HepG2 (cell line): ENCODE results near the gene MC1R. TPM values are rescaled to one million over a fixed set of nuclear protein-coding genes. Genes with fewer than 3 reads are reported as not detected.

ENCODE experiments used
- BORCS8-MEF2B ChIP-seq: sonication (generic); formaldehyde crosslinking; IDR thresholded peaks from 2 replicates; pipeline ENCODE4 v1.8.0; 2022; ENCODE audit warnings: mild to moderate bottlenecking, missing genetic modification reagents
- FLYWCH1 ChIP-seq: sonication (generic); formaldehyde crosslinking; IDR thresholded peaks from 2 replicates; pipeline ENCODE4 v1.8.1; 2023; ENCODE audit warnings: mild to moderate bottlenecking, missing genetic modification reagents
- FOSL2 ChIP-seq: sonication (generic); formaldehyde crosslinking; IDR thresholded peaks from 2 replicates; pipeline ENCODE4 v1.4.0; 2020; ENCODE audit warnings: missing genetic modification reagents
- HOXA3 ChIP-seq: sonication (generic); formaldehyde crosslinking; IDR thresholded peaks from 2 replicates; pipeline ENCODE4 v1.5.0; 2020; ENCODE audit warnings: missing genetic modification reagents
- KDM3A ChIP-seq: IDR thresholded peaks from 2 replicates; pipeline ENCODE4 v1.6.1; 2018; ENCODE audit warnings: low read depth, missing compliant biosample characterization
- KLF16 ChIP-seq, 2 experiments: sonication (generic) in 1 of 2; formaldehyde crosslinking in 1 of 2; IDR thresholded peaks; 2 replicates each; pipeline versions ENCODE4 v1.6.1 to v1.8.0; 2016 to 2023; ENCODE audit warnings: missing genetic modification reagents in 2 of 2, missing compliant biosample characterization in 1 of 2
- POLR2G ChIP-seq: fragments of 200-400 bp; formaldehyde crosslinking; IDR thresholded peaks from 2 replicates; pipeline ENCODE4 v1.6.1; 2018; ENCODE audit warnings: mild to moderate bottlenecking, low read depth, low read length, moderate library complexity
- SAFB2 ChIP-seq: sonication (generic); formaldehyde crosslinking; IDR thresholded peaks from 2 replicates; pipeline ENCODE4 v1.5.1; 2020; ENCODE audit warnings: missing genetic modification reagents, low read depth, mild to moderate bottlenecking, borderline replicate concordance
- ZNF253 ChIP-seq: sonication (generic); formaldehyde crosslinking; IDR thresholded peaks from 2 replicates; pipeline ENCODE4 v1.8.0; 2022; ENCODE audit warnings: mild to moderate bottlenecking, missing genetic modification reagents, borderline replicate concordance
- polyA plus RNA-seq, 8 experiments: library from polyadenylated mRNA; depleted of rRNA in 3 of 8; stranded (reverse) in 7 of 8; unstranded in 1 of 8; fragments of >200 nt; fragmentation: Illumina TruSeq in 4 of 8; extraction: Trizol in 4 of 8; gene quantifications; 2 replicates each; pipeline versions ENCODE4 v1.2.1 to v1.2.3, GENCODE V29; 2011 to 2016; ENCODE audit warnings: low read depth in 4 of 8, missing spikeins in 1 of 8, mixed read lengths in 1 of 8; ENCODE audit not compliant: insufficient read depth in 1 of 8
- total RNA-seq, 5 experiments: library from RNA; depleted of rRNA; stranded (reverse); fragments of >200 nt; fragmentation: Illumina TruSeq; extraction: Trizol; gene quantifications; 2 replicates each; pipeline ENCODE4 v1.2.3, GENCODE V29; 2016; ENCODE audit warnings: low read depth in 1 of 5
- TF ChIP-seq, protein P1 (sequence below): sonication (generic); formaldehyde crosslinking; IDR thresholded peaks from 2 replicates; pipeline ENCODE4 v1.8.0; 2022; ENCODE audit warnings: mild to moderate bottlenecking, missing genetic modification reagents; ENCODE audit not compliant: insufficient replicate concordance
- TF ChIP-seq, protein P2 (sequence below): sonication (generic); formaldehyde crosslinking; IDR thresholded peaks from 2 replicates; pipeline ENCODE4 v1.4.0; 2020; ENCODE audit warnings: mild to moderate bottlenecking, missing genetic modification reagents
- TF ChIP-seq, protein P3 (sequence below): sonication (generic); formaldehyde crosslinking; IDR thresholded peaks from 2 replicates; pipeline ENCODE4 v1.8.0; 2022; ENCODE audit warnings: missing genetic modification reagents, mild to moderate bottlenecking, inconsistent platforms, borderline replicate concordance

The MC1R gene
- total and polyA plus RNA-seq, 2 of the 13 experiments (the other 11 are each of a cell fraction or from before 2014, with no cell fraction given) = 9.1 to 14.8 TPM

DNA sequence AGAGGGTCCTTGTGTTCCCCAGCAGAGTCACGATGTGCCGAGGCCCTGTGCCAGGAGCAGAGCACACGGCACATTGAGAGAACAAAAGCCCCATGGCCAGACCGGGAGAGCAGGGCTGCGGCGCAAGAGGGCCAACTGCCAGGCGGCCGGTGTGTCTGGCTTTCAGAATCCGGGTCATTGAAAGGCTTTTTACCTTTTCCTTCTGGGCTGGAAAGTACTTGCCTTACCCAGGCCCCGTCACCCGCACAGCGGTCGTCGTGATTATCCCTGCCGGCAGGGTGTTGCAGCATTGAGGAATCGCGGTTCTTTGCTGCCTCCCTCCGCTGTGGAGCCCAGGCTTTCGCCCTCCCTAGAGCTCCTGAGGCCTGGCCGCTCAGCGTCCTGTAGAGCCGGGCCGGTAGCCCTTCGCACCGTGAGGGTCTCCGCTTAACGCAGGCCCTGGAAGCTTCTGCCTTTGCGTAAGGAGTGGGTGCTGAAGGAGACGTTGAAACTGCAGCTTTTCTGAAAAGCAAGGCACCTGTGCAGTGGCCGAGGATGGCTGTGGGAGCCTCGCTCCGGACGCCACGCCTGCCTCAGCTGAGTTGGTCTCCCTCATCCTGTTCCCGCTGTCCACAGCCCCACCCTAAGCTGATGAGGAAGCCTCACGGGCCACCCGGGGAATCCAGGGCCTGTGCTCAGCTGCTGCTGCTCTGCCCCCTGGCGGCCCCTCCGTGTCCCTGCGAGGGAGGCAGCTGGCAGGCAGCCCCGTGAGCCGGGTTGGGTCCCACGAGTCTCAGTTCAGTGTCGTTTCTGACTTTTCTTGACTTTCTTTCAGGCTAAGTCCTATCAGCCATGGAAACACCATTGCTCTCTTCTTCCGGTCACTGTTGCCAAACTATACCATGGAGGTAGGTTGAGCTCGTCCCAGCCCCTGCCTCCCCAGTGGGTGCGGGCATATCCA lies 8.6 kb upstream of the MC1R start (continued):
- no peak for TF ChIP-seq FLYWCH1 (CRISPR knock-in tag)
- TF ChIP-seq POLR2G = peak; percentile 61; the same call in 1 of the 2 replicates
- TF ChIP-seq ZNF253 (CRISPR knock-in tag) = 0 out of 2 replicates have a peak, but pooled peaks have one; percentile 39
- peak; percentile 15; the same call in 1 of the 2 replicates for TF ChIP-seq BORCS8-MEF2B (CRISPR knock-in tag)
- TF ChIP-seq, protein P1, sequence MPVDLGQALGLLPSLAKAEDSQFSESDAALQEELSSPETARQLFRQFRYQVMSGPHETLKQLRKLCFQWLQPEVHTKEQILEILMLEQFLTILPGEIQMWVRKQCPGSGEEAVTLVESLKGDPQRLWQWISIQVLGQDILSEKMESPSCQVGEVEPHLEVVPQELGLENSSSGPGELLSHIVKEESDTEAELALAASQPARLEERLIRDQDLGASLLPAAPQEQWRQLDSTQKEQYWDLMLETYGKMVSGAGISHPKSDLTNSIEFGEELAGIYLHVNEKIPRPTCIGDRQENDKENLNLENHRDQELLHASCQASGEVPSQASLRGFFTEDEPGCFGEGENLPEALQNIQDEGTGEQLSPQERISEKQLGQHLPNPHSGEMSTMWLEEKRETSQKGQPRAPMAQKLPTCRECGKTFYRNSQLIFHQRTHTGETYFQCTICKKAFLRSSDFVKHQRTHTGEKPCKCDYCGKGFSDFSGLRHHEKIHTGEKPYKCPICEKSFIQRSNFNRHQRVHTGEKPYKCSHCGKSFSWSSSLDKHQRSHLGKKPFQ (CRISPR knock-in tag) = peak; percentile 5
- TF ChIP-seq HOXA3 (CRISPR knock-in tag) = peak; percentile 53; the same call in 1 of the 2 replicates
- TF ChIP-seq, protein P2, sequence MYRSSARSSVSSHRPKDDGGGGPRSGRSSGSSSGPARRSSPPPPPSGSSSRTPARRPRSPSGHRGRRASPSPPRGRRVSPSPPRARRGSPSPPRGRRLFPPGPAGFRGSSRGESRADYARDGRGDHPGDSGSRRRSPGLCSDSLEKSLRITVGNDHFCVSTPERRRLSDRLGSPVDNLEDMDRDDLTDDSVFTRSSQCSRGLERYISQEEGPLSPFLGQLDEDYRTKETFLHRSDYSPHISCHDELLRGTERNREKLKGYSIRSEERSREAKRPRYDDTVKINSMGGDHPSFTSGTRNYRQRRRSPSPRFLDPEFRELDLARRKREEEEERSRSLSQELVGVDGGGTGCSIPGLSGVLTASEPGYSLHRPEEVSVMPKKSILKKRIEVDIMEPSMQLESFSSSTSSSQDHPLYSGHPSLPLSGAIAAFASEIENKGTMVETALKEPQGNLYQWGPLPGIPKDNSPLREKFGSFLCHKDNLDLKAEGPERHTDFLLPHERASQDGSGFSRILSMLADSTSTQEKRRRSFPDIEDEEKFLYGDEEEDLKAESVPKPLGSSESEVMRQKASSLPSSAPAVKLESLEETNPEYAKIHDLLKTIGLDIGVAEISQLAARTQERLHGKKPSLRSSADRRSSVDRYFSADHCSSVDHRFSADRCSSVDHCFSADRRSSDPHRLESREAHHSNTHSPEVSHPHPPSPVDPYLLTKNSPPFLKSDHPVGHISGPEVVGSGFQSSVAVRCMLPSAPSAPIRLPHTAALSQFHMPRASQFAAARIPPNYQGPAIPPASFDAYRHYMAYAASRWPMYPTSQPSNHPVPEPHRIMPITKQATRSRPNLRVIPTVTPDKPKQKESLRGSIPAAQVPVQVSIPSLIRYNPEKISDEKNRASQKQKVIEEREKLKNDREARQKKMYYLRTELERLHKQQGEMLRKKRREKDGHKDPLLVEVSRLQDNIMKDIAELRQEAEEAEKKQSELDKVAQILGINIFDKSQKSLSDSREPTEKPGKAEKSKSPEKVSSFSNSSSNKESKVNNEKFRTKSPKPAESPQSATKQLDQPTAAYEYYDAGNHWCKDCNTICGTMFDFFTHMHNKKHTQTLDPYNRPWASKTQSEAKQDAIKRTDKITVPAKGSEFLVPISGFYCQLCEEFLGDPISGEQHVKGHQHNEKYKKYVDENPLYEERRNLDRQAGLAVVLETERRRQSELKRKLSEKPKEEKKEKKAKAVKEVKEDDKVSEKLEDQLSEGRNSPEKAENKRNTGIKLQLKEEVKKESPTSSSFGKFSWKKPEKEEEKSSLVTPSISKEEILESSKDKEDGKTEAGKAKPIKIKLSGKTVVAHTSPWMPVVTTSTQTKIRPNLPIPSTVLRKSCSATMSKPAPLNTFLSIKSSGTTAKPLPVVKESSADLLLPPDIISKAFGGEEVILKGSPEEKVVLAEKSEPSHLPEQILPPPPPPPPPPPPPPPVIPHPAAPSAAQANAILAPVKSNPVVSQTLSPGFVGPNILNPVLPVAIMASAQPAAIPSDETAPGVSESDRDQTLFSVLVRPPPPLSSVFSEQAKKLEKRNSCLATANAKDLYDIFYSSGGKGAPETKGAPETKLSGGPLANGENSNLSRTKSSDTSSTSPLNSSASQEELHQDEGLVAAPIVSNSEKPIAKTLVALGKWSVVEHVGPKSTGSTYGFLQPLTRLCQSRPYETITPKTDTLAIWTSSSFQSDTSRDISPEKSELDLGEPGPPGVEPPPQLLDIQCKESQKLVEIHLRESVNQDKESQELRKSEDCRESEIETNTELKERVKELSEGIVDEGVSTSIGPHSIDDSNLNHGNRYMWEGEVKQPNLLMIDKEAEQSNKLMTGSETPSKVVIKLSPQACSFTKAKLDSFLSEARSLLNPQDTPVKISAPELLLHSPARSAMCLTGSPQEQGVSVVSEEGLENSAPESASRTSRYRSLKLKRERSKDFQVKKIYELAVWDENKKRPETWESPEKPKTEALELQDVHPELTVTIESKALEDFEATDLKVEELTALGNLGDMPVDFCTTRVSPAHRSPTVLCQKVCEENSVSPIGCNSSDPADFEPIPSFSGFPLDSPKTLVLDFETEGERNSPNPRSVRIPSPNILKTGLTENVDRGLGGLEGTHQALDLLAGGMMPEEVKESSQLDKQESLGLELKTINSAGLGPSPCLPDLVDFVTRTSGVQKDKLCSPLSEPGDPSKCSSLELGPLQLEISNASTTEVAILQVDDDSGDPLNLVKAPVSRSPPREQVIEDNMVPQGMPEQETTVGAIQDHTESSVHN (CRISPR knock-in tag) = peak; percentile 91; the same call in 1 of the 2 replicates
- TF ChIP-seq KLF16 (CRISPR knock-in tag; IDR thresholded peaks at IDR 0.05) = 0 out of 4 replicates have a peak, but pooled peaks of 1 of the 2 experiments have one; percentile 31
- TF ChIP-seq FOSL2 (CRISPR knock-in tag) = peak; percentile 11; the same call in 1 of the 2 replicates
- TF ChIP-seq KDM3A (CRISPR knock-in tag) = peak; percentile 62; the same call in 1 of the 2 replicates
- TF ChIP-seq, protein P3, sequence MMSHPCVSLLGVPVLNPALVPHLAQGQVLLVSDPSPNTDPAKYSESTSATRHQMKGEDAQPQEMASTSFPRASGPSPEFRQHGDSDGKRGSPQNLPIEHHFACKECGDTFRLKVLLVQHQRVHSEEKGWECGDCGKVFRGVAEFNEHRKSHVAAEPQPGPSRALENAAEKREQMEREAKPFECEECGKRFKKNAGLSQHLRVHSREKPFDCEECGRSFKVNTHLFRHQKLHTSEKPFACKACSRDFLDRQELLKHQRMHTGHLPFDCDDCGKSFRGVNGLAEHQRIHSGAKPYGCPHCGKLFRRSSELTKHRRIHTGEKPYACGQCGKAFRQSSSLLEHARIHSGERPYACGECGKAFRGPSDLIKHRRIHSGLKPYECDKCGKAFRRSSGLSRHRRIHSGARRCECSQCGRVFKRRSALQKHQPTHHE = no peak
- TF ChIP-seq SAFB2 (CRISPR knock-in tag) = peak; percentile 91
